Astrocyte of the spinal cord (primary cell): ENCODE data around the gene PFN3.

Experiments used
- DNase-seq: peaks from one replicate; pipeline ENCODE4 v3.0.0; 2011; ENCODE audit warnings: low read depth, low spot score
- H3K4me3 ChIP-seq: 2 replicates; pipeline ENCODE4 v1.5.1; 2011; ENCODE audit warnings: low read depth, mild to moderate bottlenecking, low read length, moderate library complexity
- in situ Hi-C: cut with HindIII; loops from 2 replicates; pipeline ENCODE4 v1.10.0; 2017; ENCODE audit warnings: low sequenced_read_pairs
- TF ChIP-seq, protein P1 (sequence below): IDR thresholded peaks from 2 replicates; pipeline ENCODE4 v1.5.1; 2012; ENCODE audit warnings: low read depth, mild to moderate bottlenecking, low read length, inconsistent platforms

Gene PFN3

DNA sequence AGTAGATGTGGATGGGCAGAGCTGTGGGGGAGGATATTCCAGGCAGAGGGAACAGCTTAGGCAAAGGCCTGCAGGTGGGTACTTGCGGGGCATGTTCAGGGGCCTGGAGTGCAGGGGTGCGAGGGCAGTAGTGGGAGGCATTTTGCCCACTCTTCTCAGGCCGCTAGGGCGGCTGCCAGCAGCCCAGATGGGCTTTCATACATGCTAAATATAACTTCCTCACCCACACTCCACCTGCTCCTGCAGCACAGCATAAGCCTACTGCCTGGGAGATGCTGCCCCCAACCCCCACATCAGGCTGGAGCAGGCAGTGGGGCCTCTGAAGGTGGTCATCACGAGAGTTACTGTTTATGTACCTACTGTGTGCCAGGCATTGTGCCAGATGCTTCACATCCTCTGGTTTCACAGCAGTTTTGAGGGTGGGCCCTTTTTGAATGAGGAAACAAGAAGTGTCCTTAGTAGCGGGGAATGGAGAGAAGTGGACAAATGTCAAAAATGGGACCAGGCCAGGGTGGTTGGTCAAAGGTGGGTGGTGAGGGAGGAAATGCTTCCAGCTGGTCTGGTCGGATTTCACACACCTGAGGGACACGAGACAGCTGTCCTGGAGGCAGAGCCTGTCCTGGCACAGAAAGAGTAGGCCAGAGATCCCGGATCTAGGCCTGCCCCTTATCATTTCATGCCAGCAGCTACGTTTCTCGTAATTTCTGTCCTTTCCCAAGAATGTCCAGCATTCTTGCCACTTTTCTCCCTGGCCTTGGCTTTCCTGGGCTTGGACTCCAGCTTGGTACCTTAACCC, 30.6 kb downstream of the PFN3 start:
- TF ChIP-seq, protein P1, sequence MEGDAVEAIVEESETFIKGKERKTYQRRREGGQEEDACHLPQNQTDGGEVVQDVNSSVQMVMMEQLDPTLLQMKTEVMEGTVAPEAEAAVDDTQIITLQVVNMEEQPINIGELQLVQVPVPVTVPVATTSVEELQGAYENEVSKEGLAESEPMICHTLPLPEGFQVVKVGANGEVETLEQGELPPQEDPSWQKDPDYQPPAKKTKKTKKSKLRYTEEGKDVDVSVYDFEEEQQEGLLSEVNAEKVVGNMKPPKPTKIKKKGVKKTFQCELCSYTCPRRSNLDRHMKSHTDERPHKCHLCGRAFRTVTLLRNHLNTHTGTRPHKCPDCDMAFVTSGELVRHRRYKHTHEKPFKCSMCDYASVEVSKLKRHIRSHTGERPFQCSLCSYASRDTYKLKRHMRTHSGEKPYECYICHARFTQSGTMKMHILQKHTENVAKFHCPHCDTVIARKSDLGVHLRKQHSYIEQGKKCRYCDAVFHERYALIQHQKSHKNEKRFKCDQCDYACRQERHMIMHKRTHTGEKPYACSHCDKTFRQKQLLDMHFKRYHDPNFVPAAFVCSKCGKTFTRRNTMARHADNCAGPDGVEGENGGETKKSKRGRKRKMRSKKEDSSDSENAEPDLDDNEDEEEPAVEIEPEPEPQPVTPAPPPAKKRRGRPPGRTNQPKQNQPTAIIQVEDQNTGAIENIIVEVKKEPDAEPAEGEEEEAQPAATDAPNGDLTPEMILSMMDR = no peak
- in situ Hi-C loops = no loop called here
- no peak for DNase-seq
- no peak overlapping the region for H3K4me3 ChIP-seq

DNA sequence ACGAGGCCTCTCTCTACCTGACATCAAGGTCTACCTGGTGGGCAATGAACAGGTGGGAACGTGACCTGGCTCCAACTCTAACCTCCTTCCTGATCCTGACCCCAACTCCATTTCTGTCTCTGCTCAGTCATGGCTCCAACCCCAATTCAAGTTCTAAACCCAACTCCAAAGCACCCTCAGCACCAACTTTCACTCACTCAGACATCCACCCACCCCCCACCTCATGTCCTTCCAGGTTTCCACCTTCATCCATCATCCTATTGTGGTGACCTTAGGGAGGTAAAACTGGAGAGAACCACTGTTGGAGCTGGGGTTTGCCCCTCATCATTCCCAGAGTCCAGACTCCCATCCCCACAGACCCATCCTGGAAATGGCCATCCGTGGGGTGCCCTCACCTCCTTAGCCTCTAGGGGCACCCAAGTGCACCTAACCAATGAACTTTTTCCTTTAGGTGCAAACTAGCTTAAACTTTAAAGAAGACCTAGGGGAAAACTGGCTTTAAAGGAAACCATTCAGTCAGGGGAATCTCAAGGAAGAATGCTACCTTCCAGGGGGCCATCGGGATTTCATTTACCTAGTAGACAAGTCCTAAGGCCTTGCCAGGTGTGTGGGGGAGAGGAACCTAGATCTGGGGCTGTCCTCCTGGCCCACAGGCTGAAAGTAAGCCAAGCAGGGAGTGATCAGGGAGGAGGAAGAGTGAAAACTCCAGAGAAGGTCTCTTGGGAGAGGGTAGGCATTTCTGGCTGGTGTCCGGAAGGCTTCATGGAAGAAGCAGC, 31.4 kb downstream of the PFN3 start:
- H3K4me3 ChIP-seq = no peak overlapping the region
- in situ Hi-C loops = no loop called here
- TF ChIP-seq, protein P1 = peak; percentile 74
- no peak for DNase-seq

DNA sequence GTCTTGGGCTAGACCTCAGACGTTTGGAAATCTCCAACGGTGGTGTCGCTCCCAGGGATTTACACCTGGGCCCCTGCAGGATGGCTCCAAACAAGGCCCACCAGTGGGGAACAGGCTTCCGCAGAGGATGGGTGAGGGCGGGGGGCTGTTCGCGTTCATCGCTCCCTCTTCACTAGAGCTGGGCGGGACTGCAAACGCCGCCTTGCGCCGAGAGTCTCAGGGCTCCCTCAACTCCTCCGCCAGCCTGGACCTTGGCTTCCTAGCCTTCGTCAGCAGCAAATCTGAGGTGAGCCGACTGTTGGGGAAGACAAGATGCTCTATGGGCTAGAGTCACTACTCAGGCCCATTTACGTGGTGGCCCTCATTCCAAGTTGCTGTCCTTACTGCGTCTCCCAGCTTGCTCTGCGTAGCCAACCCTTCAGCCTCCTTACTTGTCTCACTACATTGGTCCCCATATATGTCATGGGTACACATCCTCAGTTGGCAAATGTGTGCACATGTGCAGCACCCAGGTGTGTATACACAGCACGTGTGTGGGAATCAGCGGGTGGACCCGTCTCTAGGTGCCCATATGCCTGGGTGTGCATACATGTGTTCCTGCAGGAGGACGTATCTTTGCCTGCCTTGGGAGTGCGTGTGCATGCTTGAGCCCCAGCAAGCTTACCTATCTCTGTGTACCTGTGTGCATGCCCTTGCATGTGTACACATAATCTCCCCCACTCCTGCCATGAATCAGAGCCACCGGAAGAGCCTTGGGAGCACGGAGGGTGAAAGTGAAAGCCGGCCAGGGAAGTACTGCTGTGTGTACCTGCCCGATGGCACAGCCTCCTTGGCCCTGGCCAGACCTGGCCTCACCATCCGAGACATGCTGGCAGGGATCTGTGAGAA, 32.2 kb downstream of the PFN3 start:
- TF ChIP-seq, protein P1 = no peak
- H3K4me3 ChIP-seq = no peak overlapping the region
- in situ Hi-C loops = no loop called here
- DNase-seq = no peak

DNA sequence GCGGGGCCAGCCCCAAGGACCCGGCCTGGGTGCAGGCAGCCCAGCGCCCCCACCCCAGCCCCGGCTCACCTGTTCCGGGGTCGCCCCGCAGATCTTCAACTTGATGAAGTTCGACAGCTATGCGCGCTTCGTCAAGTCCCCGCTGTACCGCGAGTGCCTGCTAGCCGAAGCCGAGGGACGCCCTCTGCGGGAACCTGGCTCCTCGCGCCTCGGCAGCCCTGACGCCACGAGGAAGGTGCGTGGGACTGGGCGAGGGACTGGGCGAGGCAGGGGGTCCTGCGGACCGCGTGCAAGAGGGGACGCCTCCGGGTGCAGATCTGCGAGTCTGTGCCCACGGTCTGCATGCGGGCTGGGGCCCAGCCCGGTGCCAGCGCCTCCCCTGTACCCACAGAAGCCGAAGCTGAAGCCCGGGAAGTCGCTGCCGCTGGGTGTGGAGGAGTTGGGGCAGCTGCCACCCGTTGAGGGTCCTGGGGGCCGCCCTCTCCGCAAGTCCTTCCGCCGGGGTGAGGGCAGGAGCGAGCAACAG, 33.1 kb downstream of the PFN3 start:
- in situ Hi-C loops = no loop called here
- H3K4me3 ChIP-seq = peak overlapping the region; percentile 38

GRCh38 chr5:177366528-177367322, 33.7 kb downstream of the PFN3 start:
- peak; percentile 86 for DNase-seq
- TF ChIP-seq, protein P1 = no peak
- peak overlapping the region; percentile 38 for H3K4me3 ChIP-seq
- in situ Hi-C loops = no loop called here

More for the DNA sequence above, 33.1 kb downstream of the PFN3 start:
- TF ChIP-seq, protein P1 = no peak
- no peak for DNase-seq
